ENCODE measurements around the gene LAMP5. TPM values are rescaled to one million over a fixed set of nuclear protein-coding genes. Genes with fewer than 3 reads are reported as not detected.

Gene LAMP5
- total and polyA plus RNA-seq, 9 of the 15 experiments (the other 6 are each of a cell fraction or from before 2014, with no cell fraction given) = not detected

DNA sequence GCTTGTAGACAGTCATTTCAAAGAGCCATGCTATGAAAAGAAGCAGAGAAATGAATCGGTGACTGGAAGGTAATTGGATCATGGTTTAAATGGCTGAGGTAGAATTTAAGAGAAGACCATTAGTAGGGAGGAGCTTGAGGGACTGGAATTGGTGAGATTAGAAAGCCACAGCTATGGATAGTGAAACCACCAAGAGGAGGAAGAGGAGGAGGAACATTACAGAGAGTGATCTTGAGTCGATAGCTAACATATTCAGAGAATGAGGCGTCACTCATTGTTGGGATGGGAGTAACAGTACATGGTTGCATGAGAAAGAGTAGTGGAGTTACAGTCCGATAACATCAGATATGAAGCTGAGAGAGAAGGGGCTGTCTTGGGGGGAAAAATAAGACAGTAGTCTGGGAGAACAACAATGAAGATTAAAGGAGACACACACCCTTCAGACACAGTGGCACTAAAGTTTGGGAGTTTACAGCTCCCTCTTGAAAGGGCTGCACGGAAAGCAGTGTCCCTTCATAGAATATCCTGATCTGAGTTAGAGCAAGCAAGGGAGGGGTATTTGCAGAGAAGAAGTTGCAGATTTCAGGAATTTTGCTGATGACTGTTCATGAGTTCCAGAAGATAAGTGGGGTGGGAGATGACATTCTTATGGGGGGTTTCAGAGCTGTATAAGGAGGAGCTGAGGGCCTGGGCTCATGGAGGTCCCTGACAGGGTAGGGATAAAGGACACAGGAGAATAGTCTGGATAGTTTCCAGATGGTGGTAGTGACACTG, 15.1 kb upstream of the LAMP5 start:
- CTCF ChIA-PET (ENCODE audit: low intra/inter-chr PET ratio) = no interaction called here
- BruUV-seq (replicated peaks) = no TSS peak

More for the DNA sequence above, 15.1 kb upstream of the LAMP5 start:
- 0% methylated on average over 5 of the region's 5 CpGs for WGBS (ENCODE audit: insufficient coverage, low coverage, missing lambda C conversion rate)
- Histone ChIP-seq H3K36me3 (ENCODE audit: control insufficient read depth, insufficient read depth, low read length) (no peaks in the 10 kb centered on the region), H4K20me1 (replicated peaks; ENCODE audit: control insufficient read depth, insufficient read depth, low read length) (no peaks in the 10 kb centered on the region), H3K4me1 (replicated peaks in 1 of 2; ENCODE audit: control insufficient read depth in 2 of 2, insufficient read depth in 2 of 2, low read length in 2 of 2) (no peaks in the 10 kb centered on the region), H3K9ac (ENCODE audit: insufficient read depth in 1 of 2, low read depth in 2 of 2, low read length in 2 of 2) (no peak overlapping the region), H3K4me2 (ENCODE audit: insufficient read depth, low read length) (no peak overlapping the region), H3K9me3 (replicated peaks; ENCODE audit: control insufficient read depth, insufficient read depth, low read depth, low read length) (no peaks in the 10 kb centered on the region), H3K27me3 (ENCODE audit: control insufficient read depth in 2 of 2, insufficient read depth in 2 of 2, low read length in 2 of 2) (no peaks in the 10 kb centered on the region), H2AFZ (ENCODE audit: low read depth, low read length) (no peak overlapping the region), H3K9me1 (ENCODE audit: control insufficient read depth, insufficient read depth, low read length) (no peaks in the 10 kb centered on the region), H3K27ac (ENCODE audit: extremely low read depth, low read depth, low read length) (no peak overlapping the region), H3K79me2 (ENCODE audit: control insufficient read depth, insufficient read depth, low read length) (no peaks in the 10 kb centered on the region), H3K4me3 (no peak overlapping the region)
- in situ Hi-C loops (cut with MboI) = no loop called here
- ATAC-seq (no peak), FAIRE-seq (no peak), DNase-seq (ENCODE audit: extremely low read depth in 1 of 4, low spot score in 3 of 4) (no peak)
- TF ChIP-seq CBX1 (IDR thresholded peaks at IDR 0.05; ENCODE audit: low read depth) (no peak), ZNF212 (CRISPR knock-in tag; IDR thresholded peaks at IDR 0.05) (no peak), NFE2L1 (tag; IDR thresholded peaks at IDR 0.05; ENCODE audit: borderline replicate concordance, low read depth) (no peak), ELF2 (CRISPR knock-in tag; IDR thresholded peaks at IDR 0.05) (no peak), TBP (optimal IDR thresholded peaks at IDR 0.05; ENCODE audit: low read depth, low read length) (no peak), NFE2 (IDR thresholded peaks at IDR 0.05; ENCODE audit: low read depth) (no peak), POU5F1 (IDR thresholded peaks at IDR 0.05; ENCODE audit: borderline replicate concordance, low read depth, low read length, partially characterized antibody) (no peak), HLTF (IDR thresholded peaks at IDR 0.05) (no peak), TCF3 (CRISPR knock-in tag; IDR thresholded peaks at IDR 0.05) (no peak)
- TF ChIP-seq, protein P1, sequence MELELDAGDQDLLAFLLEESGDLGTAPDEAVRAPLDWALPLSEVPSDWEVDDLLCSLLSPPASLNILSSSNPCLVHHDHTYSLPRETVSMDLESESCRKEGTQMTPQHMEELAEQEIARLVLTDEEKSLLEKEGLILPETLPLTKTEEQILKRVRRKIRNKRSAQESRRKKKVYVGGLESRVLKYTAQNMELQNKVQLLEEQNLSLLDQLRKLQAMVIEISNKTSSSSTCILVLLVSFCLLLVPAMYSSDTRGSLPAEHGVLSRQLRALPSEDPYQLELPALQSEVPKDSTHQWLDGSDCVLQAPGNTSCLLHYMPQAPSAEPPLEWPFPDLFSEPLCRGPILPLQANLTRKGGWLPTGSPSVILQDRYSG (tag; conservative IDR thresholded peaks at IDR 0.05; ENCODE audit: low read depth) = no peak
- TF ChIP-seq, protein P2, sequence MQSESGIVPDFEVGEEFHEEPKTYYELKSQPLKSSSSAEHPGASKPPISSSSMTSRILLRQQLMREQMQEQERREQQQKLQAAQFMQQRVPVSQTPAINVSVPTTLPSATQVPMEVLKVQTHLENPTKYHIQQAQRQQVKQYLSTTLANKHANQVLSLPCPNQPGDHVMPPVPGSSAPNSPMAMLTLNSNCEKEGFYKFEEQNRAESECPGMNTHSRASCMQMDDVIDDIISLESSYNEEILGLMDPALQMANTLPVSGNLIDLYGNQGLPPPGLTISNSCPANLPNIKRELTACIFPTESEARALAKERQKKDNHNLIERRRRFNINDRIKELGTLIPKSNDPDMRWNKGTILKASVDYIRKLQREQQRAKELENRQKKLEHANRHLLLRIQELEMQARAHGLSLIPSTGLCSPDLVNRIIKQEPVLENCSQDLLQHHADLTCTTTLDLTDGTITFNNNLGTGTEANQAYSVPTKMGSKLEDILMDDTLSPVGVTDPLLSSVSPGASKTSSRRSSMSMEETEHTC (IDR thresholded peaks at IDR 0.05) = no peak
- intact Hi-C loops (cut with micrococcal nuclease) = no loop called here
- POLR2A ChIA-PET = interaction anchor here (0.7 kb wide), 1 partner anchor 16 kb away, joined by 3 read pairs; the partner anchor contains the start of gene LAMP5

Measured in K562 (cell line).